T1000 (cell line): ENCODE results near the gene SEMA5B.

Source experiments
- DNase-seq: peaks from one replicate; lab custom pipeline; 2025; ENCODE audit warnings: mixed read lengths; lab: John Stamatoyannopoulos, UW

The SEMA5B gene, protein sequence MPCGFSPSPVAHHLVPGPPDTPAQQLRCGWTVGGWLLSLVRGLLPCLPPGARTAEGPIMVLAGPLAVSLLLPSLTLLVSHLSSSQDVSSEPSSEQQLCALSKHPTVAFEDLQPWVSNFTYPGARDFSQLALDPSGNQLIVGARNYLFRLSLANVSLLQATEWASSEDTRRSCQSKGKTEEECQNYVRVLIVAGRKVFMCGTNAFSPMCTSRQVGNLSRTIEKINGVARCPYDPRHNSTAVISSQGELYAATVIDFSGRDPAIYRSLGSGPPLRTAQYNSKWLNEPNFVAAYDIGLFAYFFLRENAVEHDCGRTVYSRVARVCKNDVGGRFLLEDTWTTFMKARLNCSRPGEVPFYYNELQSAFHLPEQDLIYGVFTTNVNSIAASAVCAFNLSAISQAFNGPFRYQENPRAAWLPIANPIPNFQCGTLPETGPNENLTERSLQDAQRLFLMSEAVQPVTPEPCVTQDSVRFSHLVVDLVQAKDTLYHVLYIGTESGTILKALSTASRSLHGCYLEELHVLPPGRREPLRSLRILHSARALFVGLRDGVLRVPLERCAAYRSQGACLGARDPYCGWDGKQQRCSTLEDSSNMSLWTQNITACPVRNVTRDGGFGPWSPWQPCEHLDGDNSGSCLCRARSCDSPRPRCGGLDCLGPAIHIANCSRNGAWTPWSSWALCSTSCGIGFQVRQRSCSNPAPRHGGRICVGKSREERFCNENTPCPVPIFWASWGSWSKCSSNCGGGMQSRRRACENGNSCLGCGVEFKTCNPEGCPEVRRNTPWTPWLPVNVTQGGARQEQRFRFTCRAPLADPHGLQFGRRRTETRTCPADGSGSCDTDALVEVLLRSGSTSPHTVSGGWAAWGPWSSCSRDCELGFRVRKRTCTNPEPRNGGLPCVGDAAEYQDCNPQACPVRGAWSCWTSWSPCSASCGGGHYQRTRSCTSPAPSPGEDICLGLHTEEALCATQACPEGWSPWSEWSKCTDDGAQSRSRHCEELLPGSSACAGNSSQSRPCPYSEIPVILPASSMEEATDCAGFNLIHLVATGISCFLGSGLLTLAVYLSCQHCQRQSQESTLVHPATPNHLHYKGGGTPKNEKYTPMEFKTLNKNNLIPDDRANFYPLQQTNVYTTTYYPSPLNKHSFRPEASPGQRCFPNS

DNA sequence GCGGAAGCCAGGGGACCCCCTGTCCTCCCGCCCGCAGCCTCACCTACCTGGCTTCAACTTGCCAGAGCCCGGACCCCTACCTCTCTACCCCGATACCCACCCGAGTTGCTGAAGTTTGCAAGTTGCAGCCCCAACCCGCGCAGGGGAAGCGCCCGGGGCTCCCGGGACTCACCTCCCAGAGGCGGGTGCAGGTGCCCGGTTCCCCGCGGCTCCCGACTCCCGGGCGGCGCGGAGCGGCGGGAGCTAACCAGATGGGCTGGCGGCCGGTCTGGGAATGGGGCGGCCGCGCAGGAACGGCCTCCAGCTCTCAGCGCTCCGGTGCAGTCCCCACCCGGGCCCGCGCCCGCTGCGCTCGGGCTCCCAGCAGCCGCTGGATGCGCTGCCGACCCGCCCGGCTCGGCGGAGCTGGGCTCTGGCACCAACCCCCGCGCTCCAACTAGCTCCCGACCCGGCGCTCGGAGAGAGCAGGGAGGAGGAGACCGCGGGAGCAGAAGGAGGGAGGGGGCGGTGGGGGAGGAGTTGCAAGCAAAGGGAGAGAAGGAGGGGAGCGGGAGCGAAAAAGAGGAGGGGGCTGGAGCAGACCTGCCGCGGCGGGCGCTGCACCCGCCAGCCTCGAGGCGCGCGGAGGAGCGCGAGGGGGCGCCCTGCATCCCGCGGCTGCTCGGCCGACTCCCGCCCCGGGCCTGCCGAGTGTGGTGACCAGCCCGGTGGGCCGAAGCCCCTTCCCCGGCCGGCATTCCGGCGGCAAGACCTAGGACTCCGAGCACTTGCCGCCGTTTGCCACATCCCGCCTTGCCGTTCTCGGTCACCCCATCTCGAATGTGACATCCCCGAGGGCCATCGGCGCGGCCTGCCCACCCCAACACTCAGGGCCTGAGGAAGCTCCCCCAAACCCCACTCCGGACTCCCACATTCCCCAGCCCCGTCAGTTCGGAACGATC, at the start of gene SEMA5B:
SEMA5B (minus strand) TSS at position 472 of the 941 bp plus-strand sequence. CDS start 66,500 bp downstream, outside the sequence.
- no peak for DNase-seq

DNA sequence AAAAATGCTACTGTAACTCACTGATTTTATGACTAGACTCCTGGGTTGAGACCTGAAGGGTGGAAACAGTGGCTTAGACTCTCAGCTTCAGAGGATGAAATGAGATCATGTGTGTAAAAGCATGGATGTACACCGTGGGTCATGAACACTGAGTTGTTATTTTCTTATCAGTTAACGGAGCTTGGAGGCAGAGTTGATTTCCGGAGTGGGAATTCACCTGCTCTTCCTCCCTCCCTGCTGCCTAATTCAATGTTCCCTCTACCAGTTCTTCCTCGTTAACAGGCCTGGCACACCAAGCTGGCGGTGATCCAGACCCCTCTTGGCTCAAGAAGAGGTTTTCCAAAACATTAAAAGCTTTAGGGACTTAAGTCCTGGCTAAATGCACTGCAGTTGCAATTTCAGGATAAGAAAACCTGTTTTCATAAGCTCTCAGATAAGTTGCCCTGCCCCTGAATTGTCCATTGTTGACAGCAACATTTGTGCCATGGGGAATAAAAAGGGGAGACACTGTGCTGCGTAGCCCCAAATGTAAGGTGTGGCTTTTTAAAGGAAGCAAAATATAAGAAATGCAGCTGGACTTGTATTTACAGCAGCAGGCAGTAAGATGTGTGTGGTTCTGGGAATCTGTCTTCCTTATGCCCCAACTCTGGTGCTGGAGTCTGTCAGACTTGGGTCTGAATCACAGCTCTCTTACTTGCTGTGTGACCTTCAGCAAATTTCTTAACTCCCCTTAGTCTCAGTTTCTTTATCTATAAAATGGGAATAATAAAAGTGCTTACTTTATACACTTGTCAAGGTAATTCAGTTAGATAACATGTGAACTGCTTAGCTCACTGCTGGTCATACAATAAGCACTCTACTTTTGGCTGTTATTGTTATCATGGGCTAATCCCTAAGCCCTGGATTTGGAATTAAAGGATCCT, 49.2 kb upstream of the SEMA5B start:
- DNase-seq = no peak

DNA sequence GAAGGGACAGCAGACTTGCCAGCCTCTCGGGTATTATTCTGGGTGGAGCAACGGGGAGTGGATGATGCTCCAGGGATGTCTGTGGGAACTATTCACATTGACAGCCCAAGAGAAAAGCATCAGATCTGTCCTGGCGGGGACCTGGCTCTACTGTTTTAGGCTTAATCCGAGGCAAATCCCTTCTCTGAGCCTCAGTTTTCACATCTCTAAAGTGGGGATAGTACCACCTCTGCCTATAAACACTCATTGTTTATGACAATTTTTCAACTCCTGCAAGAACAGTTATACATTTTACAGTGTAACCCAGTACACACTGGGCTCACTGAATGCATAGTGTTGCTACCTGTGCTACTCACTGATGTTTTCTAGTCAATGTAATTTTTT, 48.5 kb upstream of the SEMA5B start:
- DNase-seq = no peak

DNA sequence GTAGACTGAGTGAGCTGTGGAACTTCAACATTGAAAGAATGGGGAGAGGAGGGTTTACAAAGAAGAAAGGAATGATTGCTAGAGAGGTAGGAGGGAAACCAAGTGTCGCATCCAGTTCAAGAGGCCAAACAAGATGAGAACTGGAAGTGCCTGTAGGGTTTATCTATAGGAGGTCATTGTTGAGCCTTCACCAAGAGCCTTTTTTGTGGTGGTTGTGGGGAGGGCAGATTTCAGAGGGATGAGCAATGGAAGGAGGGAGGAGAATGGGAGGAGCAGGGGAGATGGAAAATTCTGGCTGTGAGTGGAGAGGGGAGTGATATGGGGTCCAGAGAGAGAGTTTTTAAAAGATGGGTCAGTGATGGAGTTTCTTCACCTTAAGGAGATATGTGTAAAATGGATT, 47.8 kb upstream of the SEMA5B start:
- DNase-seq = no peak

DNA sequence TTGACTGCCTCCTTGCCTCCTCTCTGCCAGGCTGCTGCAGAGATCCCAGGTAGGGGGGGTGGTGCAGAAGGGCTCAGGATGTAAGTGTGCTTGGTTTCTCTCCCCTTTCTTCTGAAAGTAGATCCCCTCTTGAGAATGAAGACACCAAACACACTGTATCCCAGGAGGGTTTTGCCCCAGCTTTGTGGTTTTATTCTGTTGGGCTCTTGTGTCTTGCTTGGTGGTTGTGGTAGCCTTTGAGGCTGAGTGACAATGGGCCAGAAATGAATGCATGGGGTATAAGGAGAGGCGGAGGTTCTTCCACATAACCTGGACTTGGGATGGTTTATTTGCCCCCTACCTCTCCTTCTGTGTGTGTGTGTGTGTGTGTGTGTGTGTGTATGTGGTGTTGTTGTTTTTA, 45.0 kb upstream of the SEMA5B start:
- DNase-seq = no peak

DNA sequence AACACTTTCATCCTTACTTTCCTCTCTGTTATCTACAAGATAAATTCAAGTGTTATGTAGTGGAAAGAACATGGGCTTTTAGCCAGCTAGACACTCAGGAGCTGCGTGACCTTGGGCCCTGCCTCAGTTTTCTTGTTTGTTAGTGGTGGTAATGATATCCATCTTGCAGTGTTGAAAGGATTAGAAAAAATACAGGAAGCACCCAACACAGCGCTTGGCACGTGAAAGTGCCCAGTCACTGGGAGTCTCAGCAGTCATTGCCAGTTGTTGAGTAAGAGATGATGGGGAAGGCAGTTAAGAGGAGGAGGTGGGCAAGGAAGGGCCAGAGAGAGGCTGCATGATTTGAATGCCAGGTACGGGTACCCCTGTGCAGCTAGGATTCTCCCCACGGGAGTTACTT, 44.6 kb upstream of the SEMA5B start:
- DNase-seq = no peak

DNA sequence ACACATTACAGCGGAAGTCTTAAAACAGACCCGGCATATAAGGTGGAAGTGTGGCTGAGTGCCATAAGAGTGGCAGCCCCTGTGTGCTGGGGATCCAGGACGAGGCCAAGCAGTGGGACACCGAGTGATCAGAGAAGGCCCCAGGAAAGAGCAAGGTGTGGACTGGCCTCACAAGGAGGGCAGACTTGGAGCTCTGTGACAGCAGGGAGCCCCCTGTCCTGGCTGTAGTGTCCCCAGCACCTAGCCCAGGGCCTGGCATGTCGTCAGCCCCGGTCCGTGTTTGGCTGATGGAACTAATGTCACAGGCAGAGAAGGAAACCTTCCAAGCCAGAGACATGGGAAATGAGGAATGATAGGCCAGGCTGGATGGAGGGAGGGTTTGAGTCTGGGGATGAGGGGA, 44.0 kb upstream of the SEMA5B start:
- no peak for DNase-seq

DNA sequence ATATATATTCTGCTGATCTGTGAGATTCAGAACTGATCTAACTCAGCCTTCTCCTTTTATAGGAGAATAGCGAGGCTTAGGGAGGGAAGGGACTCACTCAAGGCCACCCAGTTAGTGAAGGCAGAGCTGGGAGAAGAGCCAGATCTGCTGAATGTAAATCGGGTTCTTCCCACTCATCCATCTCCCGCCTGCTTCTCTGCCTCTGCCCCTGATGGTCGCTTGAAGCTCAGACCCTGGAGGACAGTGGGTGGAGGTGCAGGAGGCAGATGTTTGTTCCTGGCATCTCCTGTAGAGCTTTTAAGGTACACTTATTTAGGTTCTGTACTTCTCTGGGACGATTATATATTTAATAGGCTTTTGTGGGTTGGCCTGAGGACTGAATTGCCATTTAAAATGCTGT, 43.6 kb upstream of the SEMA5B start:
- DNase-seq = no peak

DNA sequence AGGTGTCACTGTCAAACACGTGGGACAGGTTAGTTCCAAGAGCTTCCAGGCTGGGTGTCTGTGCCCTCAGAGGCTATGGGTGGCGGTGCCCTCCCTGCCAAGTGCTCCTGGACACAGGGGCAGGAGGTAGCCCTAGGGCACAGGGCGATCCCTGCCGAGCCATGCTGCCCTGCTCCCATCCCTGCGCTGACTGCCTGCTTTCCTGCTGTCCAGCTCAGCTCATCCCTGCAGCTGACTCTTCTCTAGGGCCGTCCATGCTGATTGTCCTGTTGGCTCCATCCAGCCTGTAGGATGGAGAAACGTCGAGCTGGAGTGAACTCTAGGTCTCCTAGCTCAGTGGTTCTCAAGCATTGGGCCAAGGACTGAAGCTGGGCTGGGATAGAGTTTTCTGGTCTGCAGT, 42.9 kb upstream of the SEMA5B start:
- no peak for DNase-seq

DNA sequence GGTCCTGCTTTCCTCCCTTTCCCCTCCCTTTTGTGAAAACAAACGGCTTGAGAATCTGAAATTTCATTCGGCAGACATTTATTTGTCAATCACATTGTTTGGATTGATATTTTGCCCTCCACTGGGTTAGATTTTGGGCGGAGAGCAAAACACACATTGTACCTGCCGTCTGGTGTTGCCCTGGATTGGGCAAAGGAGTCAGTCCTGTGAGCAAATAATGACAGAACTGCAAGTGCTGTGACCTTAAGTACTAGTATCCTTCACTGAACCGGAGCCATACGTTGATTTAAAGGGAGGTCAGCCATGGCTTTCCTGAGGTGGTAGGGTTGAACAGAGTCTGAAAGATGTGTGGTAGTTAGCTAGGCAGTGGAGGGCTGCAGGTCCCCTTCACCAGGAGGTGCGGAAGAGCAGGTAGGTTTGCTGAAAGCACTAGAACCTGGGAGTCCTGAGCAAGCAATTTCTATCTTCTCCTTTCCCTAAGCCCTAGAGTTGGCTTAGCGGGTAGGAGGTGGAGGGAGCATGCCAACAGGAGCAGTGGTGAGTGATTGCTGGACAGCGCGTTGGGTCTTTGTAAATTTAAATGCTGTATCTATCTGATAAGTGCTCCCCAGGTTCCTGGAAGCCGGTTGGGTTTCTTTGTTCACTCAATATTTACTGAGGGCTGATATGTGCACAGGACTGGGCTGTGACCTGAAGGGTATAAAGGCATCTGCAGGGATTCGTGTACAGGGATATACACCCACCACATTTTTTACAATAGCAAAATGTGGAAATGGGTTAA, 41.2 kb upstream of the SEMA5B start:
- DNase-seq = no peak

DNA sequence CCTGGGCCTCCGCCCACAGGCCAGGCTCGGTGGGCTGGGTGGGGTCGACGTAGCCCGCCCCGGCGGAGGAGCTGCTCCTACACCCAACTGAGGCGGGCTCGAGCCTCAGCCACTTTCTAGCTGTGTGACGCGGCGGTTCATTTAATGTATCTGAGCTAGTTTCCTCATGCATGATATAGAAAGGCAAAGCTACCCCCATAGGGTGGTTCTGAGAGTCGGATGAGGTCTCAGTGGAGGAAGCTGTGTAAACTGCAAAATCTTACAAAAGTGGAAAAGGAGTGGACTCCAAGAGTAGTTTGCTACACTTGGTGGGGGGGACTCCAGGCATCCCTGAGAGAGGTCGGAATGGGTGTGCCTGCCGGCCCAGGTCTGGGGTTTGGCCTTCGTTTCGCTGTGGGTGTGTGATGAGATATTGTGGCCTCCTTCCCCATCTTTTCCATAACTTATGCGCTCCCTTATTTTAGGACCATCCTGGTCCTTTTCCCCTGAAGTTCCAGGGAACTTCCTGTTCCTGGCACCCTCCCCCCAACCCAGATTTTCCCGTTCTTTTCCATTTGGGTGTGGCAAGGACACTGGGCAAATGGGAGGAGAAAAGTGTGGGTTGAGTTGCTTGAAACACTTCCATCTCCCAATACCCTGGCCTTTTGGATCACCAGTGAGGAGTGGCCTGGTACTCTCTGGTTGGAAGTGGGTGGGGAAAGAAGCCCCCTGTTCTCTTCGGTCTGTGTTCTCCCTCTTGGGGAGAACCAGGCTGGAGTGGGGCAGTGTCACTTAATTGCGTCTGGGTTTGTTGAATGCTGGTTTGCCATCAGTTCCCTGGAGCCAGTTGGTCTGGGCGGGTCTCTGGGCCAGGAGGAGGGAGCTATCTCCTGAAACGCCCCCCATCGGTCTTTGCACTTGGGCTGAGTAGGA, 40.4 kb upstream of the SEMA5B start:
- DNase-seq = no peak

DNA sequence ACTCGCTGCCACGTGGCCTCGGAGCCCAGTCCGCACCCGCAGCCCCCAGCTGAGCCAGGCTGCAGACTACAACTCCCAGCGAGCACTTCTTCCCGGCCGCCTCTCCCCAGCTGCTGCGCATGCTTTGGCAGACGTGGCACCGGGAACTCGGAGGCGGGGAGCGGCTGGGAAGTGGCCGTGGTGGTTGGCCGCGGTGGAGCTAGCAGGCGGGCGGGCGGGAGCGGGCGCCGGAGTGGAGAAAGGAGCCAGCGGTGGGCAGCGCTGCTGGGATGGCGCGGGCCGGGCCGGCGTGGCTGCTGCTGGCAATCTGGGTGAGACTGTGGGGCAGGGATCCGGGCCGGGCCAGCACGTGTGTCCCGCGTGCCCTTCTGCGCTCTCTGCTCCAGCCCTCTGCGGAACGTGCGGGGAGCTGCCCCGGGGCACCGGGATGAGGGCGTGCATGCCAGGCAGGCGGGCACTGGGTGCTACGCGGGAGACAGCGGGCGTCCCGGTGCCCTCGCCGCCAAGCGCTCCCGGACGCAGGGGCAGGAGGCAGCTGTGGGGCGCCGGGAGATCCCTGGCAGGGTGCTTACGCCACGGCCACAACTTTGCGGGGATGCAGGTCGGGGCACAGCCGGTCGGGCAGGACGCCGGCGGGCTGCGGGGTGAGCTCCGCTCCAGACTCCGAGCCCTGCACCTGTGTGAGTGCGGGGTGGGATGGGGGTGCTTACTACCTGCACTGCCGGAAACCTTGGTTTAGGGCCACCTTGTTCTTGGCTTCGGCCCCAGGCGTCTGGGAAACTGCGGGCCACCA, 39.5 kb upstream of the SEMA5B start, which contains the start of gene PDIA5:
PDIA5 (plus strand) TSS at position 130 of the 793 bp plus-strand sequence; CDS start at position 270, 140 bp downstream.
- peak; percentile 64 for DNase-seq

DNA sequence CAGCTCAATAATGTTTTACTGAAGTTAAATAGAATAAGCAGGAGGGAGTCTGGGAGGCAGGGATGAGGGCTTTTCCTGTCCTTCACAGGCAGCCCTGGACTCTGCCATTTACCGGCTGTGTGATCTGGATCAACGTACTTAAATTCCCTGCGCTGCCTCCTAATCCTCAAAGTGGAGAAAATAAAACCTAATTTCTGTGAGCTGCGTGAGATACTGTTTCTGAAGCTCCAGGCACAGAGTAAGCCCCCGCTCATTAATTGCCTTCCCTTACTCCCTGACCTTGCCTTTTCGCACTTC, 39.0 kb upstream of the SEMA5B start:
- no peak for DNase-seq

DNA sequence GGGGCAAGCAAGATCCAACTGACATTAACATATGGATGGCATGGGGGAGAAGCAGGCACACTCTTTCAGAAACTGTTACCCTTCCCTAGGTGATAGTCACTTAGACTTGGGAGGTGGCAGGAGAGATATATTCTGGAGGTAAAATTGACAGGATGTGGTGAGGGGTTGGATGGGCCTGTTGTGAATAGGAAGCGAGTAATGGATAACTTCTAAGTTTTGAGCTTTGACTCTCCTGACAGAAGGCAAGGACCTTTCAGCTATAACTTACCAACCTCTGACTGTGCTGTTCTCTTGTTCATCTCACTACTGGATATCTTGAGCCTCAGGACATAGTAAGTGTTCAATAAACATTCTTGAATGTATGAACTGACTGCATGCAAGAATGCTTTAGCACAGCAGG, 37.4 kb upstream of the SEMA5B start:
- DNase-seq = no peak

DNA sequence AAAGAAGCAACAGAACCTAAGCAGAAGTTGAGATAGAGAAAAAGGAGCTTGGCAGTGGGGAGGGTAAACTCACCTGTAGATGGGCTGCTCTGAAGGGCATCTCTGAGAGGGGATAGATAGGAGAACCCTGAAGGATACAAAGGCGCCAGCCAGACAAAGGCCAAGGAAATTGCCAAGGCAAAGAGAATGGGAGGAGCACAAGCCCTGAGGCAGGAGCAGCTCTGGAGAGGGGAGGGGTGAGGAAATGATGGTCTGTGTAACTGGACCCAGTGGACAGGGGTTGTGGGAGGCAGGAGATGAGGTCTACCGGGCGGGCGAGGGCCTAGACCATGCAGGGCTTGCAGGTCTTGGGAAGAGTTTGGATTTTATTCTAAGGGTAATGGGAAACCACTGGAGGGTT, 36.9 kb upstream of the SEMA5B start:
- no peak for DNase-seq

DNA sequence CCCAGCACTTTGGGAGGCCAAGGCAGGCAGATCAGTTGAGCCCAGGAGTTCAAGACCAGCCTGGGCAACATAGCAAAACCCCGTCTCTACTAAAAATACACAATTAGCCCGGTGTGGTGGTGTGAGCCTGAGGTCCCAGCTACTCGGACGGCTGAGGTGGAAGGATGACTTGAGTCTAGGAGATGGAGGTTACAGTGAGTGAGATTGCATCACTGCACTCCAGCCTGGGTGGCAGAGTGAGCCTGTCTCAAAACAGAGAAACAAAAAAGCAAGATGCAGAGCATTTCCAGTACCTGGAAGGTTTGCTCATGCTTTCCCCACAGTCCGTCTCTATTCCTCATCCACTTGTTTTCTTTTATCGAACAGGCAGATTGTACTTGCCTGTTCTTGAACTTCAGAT, 35.5 kb upstream of the SEMA5B start:
- no peak for DNase-seq

DNA sequence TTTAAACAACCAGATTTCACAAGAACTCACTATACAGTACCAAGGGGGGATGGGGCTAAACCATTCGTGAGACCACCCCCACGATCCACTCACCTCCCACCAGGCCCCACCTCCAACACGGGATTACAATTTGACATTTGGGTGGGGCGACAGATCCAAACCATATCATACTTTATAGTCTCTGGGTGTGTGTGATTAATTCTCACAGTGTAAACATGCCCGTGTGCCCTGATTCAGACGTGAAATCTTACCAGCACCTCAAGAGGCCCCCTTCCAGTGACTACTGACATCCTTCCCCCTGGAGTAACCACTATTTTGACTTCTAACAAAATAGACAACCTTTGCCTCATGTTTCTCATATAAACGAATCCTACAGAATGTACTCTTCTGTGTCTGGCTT, 34.3 kb upstream of the SEMA5B start:
- no peak for DNase-seq

DNA sequence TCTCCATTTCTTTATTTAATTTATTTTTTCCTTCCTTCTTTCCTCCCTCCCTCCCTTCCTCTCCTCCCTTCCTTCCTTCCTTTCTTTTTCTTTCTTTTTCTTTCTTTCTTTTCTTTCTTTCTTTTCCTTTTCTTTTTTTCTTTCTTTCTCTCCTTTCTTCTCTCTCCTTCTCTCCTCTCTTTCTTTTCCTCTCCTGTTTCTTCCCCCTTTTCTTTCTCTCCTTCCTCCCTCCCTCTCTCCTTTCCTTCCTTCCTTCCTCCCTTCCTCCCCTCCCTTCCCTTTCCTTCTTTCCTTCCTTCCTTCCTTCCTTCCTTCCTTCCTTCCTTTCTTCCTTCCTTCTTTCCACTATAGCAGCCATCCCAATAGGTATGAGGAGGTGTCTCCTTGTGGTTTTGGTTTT, 32.5 kb upstream of the SEMA5B start:
- no peak for DNase-seq
